ENCODE data around the gene TFR2. TPM values are rescaled to one million over a fixed set of nuclear protein-coding genes. Genes with fewer than 3 reads are reported as not detected.

The TFR2 gene
- total RNA-seq, 1 donor from 2014 or later, result 0.71 TPM

DNA sequence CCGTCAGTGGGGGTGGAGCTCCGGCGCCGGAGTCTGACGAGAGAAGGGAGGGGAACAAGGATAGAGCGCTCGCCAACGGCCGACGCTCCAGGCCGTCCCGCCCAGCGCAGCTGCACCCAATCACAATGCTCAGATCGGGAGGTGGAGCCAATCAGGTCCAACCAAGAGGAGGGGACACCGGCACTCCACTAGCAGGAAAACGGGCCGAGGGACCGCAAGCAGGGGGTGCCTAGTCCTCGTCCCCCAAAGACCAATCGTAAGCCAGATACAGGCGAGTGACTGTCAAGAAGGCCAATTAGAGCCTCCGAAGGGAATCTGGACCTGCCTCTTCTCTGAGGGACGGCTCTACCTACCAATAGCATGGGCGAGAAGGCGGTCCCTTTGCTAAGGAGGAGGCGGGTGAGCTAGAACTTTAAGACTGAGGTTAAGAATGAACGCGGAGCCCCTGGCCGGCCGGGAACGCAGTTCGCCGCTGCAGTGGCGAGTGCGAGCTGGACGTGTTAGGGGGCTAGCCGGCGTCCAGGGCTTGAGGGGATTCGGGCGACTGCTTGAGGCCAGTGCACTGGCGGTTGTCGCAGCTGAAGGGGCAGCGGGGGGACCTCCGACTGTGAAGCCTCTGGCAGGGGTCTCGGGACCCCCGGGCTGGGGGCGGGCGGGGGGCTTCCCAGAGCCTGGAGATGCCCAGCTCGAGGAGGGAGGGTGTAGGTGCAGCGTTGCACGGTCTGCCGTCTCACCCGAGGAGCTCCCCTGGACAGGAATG lies 54.9 kb downstream of the TFR2 start, which contains the start of gene FBXO24:
Gene FBXO24 (plus strand): TSS at position 63 of the 760 bp plus-strand sequence. CDS start 298 bp downstream, at position 361.
- Histone ChIP-seq H3K36me3 (ENCODE audit: control insufficient read depth, insufficient read depth, low read length) (no peaks in the 10 kb centered on the region), H3K4me3 (ENCODE audit: low read depth, low read length) (peak within 1 kb of the TSS; percentile 98), H3K27me3 (ENCODE audit: control insufficient read depth, insufficient read depth, low read length) (peaks cover 6% of the 10 kb centered on the region)
- TF ChIP-seq, protein P1, sequence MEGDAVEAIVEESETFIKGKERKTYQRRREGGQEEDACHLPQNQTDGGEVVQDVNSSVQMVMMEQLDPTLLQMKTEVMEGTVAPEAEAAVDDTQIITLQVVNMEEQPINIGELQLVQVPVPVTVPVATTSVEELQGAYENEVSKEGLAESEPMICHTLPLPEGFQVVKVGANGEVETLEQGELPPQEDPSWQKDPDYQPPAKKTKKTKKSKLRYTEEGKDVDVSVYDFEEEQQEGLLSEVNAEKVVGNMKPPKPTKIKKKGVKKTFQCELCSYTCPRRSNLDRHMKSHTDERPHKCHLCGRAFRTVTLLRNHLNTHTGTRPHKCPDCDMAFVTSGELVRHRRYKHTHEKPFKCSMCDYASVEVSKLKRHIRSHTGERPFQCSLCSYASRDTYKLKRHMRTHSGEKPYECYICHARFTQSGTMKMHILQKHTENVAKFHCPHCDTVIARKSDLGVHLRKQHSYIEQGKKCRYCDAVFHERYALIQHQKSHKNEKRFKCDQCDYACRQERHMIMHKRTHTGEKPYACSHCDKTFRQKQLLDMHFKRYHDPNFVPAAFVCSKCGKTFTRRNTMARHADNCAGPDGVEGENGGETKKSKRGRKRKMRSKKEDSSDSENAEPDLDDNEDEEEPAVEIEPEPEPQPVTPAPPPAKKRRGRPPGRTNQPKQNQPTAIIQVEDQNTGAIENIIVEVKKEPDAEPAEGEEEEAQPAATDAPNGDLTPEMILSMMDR (IDR thresholded peaks at IDR 0.05; ENCODE audit: insufficient read depth, low read length, poor library complexity, severe bottlenecking), result no peak
- peak; percentile 98 for DNase-seq (ENCODE audit: low read depth)

GRCh38 chr7:100585511-100586265 lies 55.7 kb downstream of the TFR2 start, which contains the start of gene LRCH4:
LRCH4 (minus strand) TSS chr7:100586129; CDS start chr7:100586100, 29 bp downstream.
- TF ChIP-seq, protein P1 (IDR thresholded peaks at IDR 0.05; ENCODE audit: insufficient read depth, low read length, poor library complexity, severe bottlenecking), result no peak
- DNase-seq (ENCODE audit: low read depth), result no peak
- peak within 1 kb of the TSS; percentile 98 for H3K4me3 ChIP-seq (ENCODE audit: low read depth, low read length)
- H3K36me3 ChIP-seq (ENCODE audit: control insufficient read depth, insufficient read depth, low read length), result peaks cover 2% of the 10 kb centered on the region
- peaks cover 6% of the 10 kb centered on the region for H3K27me3 ChIP-seq (ENCODE audit: control insufficient read depth, insufficient read depth, low read length)

GRCh38 chr7:100584683-100585510 lies 56.5 kb downstream of the TFR2 start:
- Histone ChIP-seq H3K36me3 (ENCODE audit: control insufficient read depth, insufficient read depth, low read length) (peaks cover 2% of the 10 kb centered on the region), H3K27me3 (ENCODE audit: control insufficient read depth, insufficient read depth, low read length) (peaks cover 2% of the 10 kb centered on the region), H3K4me3 (ENCODE audit: low read depth, low read length) (peak overlapping the region; percentile 98)
- no peak for DNase-seq (ENCODE audit: low read depth)
- TF ChIP-seq, protein P1 (IDR thresholded peaks at IDR 0.05; ENCODE audit: insufficient read depth, low read length, poor library complexity, severe bottlenecking), result no peak

GRCh38 chr7:100584054-100584682 lies 57.2 kb downstream of the TFR2 start:
- TF ChIP-seq, protein P1 (IDR thresholded peaks at IDR 0.05; ENCODE audit: insufficient read depth, low read length, poor library complexity, severe bottlenecking), result no peak
- DNase-seq (ENCODE audit: low read depth), result no peak
- Histone ChIP-seq H3K27me3 (ENCODE audit: control insufficient read depth, insufficient read depth, low read length) (no peaks in the 10 kb centered on the region), H3K4me3 (ENCODE audit: low read depth, low read length) (peak overlapping the region; percentile 98), H3K36me3 (ENCODE audit: control insufficient read depth, insufficient read depth, low read length) (peaks cover 4% of the 10 kb centered on the region)

Measured in kidney epithelial cell (primary cell).